ENCODE data around the gene KANSL2.

GRCh38 chr12:48659863-48660262 is 22.2 kb downstream of the KANSL2 start:
- no peak for TF ChIP-seq EZH2phosphoT487 (conservative IDR thresholded peaks at IDR 0.05; ENCODE audit: low read length)
- TF ChIP-seq CTCF (IDR thresholded peaks at IDR 0.05; ENCODE audit: insufficient read depth, low read length, poor library complexity, severe bottlenecking): no peak
